ELF-1 (cell line): ENCODE measurements around the gene CNOT3.

ENCODE experiments used
- DNase-seq: peaks from one replicate; pipeline ENCODE4 v3.0.0-alpha.2; 2016; ENCODE audit warnings: low read depth, low spot score

The CNOT3 gene

GRCh38 chr19:54121259-54121658 lies 16.3 kb upstream of the CNOT3 start:
- DNase-seq = no peak

GRCh38 chr19:54123682-54124081 lies 13.9 kb upstream of the CNOT3 start:
- DNase-seq = no peak

DNA sequence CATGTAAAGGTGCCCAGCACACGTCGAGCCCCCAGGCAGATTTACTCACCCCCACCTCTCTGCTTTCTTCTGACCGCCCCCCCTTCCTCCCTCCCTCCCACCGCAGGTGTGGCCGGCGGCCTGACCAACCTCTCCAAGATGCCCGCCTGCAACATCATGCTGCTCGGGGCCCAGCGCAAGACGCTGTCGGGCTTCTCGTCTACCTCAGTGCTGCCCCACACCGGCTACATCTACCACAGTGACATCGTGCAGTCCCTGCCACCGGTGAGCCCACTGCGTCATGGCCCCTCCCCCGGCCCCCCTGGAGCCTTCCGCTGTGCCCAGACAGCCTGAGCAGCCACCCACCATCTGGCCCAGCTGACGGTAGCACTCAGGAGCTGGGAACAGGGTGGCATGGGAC lies 13.2 kb upstream of the CNOT3 start:
- no peak for DNase-seq

DNA sequence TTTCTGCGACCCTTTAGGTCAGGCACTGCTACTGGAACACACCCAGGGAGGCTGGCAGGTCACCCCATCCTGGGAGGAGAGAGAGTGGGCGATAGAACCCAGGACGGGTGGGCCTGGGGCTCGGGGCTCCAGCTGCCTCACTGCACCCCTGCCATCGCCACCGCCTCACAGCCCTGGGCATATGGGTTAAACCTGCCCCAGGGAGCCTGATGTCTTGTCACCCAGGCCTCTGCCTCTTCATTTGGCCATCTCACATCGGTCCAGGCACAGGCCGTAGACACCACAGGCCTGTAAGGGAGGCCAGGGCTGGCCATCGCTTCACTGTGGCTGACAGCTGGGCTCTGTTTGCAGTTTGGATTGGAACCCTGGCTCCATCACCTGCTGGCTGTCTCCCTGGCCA lies 11.8 kb upstream of the CNOT3 start:
- no peak for DNase-seq

GRCh38 chr19:54127688-54128440 lies 9.7 kb upstream of the CNOT3 start:
- DNase-seq = no peak

- DNase-seq = no peak
Measured at GRCh38 chr19:54128441-54128725, 9.2 kb upstream of the CNOT3 start.

GRCh38 chr19:54128796-54129616 lies 8.6 kb upstream of the CNOT3 start:
- no peak for DNase-seq

DNA sequence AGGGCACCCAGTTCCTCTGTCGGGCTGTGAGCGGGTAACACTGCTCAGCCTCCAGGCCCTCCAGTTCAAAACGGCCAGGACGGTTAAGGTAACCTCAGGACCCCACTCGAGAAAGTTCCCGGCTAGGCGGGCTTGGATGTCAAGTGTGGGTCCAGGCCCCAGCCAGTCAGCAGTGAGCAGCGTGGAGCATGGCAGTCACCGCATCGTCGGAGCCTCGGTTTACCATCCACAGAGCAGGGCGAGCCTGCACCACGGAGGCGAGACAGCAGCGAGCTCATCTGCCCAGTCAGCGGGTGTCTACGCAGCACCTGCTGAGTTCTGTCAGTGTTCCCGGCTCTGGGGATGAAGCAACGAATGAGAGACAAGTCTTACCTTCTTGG lies 8.0 kb upstream of the CNOT3 start:
- DNase-seq = no peak

DNA sequence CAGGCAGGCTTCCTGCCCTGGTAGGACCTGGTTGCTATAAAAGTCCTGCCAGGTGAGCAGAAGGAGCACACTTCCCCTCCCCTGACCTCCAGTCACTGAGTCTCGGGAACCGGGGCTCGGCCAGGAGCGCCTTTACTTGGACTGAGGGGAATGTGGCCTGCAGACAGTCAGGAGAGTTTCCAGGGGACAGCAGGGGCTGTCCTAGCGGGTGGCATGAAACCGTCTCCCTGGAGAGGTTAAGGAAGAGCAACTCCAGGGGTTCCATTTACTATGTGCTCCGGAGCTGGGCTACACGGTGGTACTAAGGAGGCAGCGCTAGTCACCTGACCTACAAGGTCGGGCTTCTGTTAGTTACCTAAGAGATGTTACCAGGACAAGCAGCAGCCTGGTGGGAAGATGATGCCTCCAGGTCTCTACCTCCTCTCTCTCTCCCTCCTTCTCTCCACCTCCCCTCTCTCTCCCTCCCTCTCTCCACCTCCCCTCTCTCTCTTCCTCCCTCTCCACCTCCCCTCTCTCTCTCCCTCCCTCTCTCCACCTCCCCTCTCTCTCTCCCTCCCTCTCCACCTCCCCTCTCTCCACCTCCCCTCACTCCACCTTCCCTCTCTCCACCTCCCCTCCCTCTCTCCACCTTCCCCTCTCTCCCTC lies 4.1 kb upstream of the CNOT3 start:
- DNase-seq = no peak

- DNase-seq = no peak
Measured at GRCh38 chr19:54133957-54134590, 3.5 kb upstream of the CNOT3 start.

- DNase-seq = peak; percentile 34
Measured at GRCh38 chr19:54136086-54136863, 1.3 kb upstream of the CNOT3 start.

DNA sequence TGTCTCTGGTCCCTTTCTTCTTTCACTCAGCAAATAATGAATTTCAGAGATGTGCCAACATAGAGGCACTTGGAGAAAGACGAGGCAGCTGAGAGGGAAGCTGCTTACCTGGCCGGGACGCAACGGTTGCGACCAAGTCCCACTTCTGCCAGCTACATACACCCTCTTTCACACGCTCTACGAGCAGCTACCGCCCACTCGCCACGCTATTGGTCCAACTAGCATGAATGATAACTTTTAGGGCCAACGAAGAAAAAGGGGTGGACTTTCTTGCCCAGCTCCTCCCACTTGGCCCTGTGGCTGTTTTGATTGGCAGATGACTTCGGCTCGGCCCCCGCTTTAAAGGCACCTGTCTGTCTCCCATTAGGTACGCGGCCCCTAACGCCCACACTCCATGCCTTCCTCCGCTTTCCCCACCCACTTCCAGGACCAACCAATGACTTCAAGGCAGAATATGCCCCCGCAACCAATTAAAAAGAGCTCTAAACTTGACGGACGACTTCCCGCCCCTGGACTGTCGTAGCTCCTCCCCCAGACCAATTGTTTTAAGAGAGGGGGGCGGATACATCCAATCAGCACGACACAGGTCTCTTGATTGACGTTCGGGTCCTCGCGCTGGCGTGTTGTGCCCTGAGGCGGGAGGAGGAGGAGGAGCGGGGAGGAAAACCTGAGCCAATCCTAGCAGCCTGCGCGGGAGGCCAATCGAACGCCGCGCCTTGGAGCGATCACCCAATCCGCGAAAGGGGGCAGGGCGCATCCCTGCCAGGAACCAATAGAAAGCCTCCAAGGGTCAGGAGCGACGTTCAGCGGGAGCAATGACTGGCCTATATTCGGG lies 481 bp upstream of the CNOT3 start:
- peak; percentile 100 for DNase-seq

DNA sequence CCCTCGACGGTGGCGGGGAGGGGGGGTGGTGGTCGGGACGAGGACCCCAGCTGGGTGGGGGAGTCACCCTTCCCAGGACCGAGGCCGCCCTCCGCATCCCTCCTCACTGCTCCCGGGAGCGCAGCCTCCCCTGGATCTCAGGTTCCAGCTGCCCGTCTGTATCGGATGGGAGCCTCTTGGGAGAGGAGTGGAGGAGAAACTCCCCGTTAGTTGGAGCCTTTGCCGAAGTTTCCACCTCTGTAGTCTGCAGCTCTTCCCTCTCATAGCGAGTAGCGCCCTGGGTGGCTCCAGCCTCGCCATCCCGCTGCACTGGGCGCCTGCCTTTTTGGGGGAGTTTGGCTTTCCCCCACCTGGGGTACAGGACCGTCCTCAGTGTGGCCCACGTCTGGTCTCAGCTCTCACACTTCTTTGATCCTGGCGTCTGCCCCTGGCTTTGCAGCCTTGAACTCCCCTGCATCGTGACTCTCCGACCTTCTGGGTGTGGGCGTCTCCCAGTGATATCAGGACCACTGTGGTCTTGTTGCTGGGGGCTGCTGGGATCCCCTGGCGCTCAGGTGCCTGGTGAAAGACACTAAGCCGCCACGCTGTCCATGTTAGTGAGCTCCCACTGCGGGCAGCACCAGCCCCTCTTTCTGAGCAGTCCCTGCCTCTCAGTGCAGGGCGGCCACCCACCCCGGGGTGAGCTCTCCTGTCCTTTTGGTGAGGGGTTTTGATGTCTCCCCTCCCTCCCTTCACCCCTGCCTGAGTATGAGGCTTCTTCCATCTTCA lies 1.1 kb downstream of the CNOT3 start:
- DNase-seq = no peak

DNA sequence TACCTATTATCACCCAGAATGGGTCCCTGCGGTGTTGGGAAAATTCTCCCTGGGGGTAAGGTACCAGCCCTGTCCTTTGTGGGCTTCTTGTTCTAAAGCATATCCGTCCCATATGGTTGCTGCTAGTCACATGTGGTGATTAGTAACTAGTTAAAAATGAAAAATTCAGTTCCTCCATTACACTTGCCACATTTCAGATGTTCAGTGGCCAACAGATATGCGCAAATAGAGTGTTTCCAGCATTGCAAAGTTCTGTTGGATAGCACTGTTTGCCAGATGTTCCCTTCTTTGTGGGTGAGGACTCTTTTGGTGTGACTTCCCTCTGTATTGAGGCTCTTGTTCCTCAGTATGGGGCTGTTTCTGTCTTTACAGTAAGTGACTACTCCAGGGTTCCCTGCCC lies 3.8 kb downstream of the CNOT3 start:
- DNase-seq = no peak

DNA sequence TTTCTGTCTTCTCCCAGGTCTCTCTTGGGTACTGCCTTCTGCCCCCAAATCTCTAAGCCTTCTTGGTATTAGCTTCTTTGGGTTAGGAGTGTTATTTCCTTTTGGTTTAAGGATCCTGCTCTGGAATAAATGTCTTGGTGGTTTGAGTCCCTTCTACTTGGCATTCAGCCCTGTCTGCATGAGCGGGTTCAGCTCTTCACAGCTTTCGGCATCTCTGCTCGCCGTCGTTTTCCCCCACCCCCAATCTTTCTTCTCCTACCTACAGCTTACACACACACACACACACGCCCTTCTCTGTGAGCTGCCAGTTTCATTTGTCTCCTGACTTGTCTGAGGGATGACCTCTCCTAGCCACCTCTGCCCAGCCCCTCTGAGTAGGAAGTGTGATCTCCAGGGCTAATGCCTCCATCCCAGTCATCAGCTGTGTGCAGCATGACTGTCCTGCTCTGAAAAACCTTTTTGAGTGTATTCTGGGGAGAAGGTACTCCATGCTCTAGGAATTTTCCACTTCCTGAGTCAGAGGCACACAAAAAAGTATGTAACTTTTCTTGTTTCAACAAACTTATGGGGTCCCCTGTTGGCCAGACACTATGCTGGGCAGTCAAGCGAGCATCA lies 4.7 kb downstream of the CNOT3 start:
- DNase-seq = no peak

GRCh38 chr19:54145541-54146158 lies 8.1 kb downstream of the CNOT3 start:
- DNase-seq = no peak

DNA sequence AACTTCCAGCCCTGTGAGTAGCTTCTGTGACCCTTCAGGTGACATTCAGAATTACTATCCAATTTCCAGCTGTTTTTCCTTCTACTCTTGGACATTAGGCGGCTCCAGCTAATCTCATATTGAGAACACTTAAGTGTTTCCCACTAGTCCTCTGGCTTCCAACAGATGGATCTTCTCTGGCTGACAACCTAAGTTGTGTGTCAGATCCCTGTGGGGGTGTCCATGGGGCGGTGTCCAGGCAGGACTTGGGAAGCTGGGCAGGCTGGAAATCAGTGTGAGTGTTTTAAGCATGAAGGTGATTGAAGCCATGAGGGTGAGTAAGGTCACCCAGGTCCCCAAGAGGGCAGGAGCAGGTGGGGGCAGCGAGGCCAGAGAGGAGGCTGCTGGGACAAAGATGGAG lies 10.1 kb downstream of the CNOT3 start:
- no peak for DNase-seq

- no peak for DNase-seq
Measured at GRCh38 chr19:54148158-54148557, 10.6 kb downstream of the CNOT3 start.
